Ovary (tissue), 9 donors: Measurements from ENCODE around the gene HK1. TPM values are rescaled to one million over a fixed set of nuclear protein-coding genes. Genes with fewer than 3 reads are reported as not detected.

Experiments used
- DNase-seq, 5 donors: peaks; one replicate each; pipeline ENCODE4 v3.0.0-alpha.2; 2019 to 2020
- H3K27ac ChIP-seq, 2 donors: fragments of 200-600 bp; one replicate each; pipeline versions ENCODE4 v1.5.1 to v1.8.0; 2019 to 2022
- H3K27me3 ChIP-seq: fragments of 200-600 bp; one replicate; pipeline ENCODE4 v1.8.0; 2022
- H3K36me3 ChIP-seq: fragments of 200-600 bp; sonication (generic); one replicate; pipeline ENCODE4 v1.5.1; 2019
- H3K4me1 ChIP-seq: one replicate; pipeline ENCODE4 v1.8.1; 2013; ENCODE audit warnings: mild to moderate bottlenecking, moderate library complexity; ENCODE audit not compliant: insufficient read depth
- H3K4me3 ChIP-seq: fragments of 200-600 bp; sonication (generic); one replicate; pipeline ENCODE4 v1.5.1; 2017
- H3K9me3 ChIP-seq, 2 donors: fragments of 200-600 bp in 1 of 2; sonication (generic) in 1 of 2; one replicate each; pipeline versions ENCODE4 v1.5.1 to v1.8.1; 2013 to 2019; ENCODE audit warnings: mild to moderate bottlenecking in 1 of 2, moderate library complexity in 1 of 2
- EP300 ChIP-seq: sonication (generic); formaldehyde crosslinking; IDR thresholded peaks from one replicate; pipeline ENCODE4 v1.6.1; 2017; ENCODE audit warnings: antibody characterized with exemption
- POLR2A ChIP-seq: fragments of 450-650 bp; IDR thresholded peaks from one replicate; pipeline ENCODE4 v1.6.1; 2017; ENCODE audit warnings: antibody characterized with exemption, mild to moderate bottlenecking, moderate library complexity
- WGBS, 3 donors: extraction: QIAGEN DNeasy Blood & Tissue Kit in 1 of 3; methylation state at CpG; one replicate each; pipeline versions ENCODE4 v1.1.5 to v1.1.7; 2013 to 2017; 5-methylcytosine and 5-hydroxymethylcytosine counted together
- intact Hi-C, 4 donors: fragments of 100-400 bp; cut with DNase I; formaldehyde crosslinking; loops; one replicate each; pipeline versions ENCODE4 v1.11.0 to v1.15.1; 2022 to 2023
- polyA plus RNA-seq, 2 donors: library from polyadenylated mRNA; stranded (reverse); fragments of 200-250 nt in 1 of 2; fragments of 350-450 nt in 1 of 2; fragmentation: Illumina TruSeq in 1 of 2; extraction: RNeasy Lipid Tissue Mini Kit (QIAGEN cat#74804) in 1 of 2; gene quantifications; one replicate each; pipeline ENCODE4 v1.2.3, GENCODE V29; 2013 to 2014
- total RNA-seq, 7 donors: library from RNA; depleted of rRNA in 2 of 7; stranded (reverse); fragments of >200 nt in 2 of 7; fragmentation: NEBNext Ultra II Directional in 3 of 7; extraction: Animal tissue kit (Norgen Biotek cat#: 25700) in 3 of 7; gene quantifications; one replicate each; pipeline versions ENCODE4 v1.1.0 to v1.2.4, GENCODE V29; 2016 to 2023
- TF ChIP-seq, protein P1 (sequence below), 3 donors: fragments of 450-650 bp in 2 of 3; fragments of 200-600 bp in 1 of 3; IDR thresholded peaks; one replicate each; pipeline versions ENCODE4 v1.5.1 to v1.8.0; 2016 to 2022; ENCODE audit warnings: antibody characterized with exemption in 3 of 3, mild to moderate bottlenecking in 1 of 3
- donor health status: DM: no; HTN: no; CAD: no; lungs with moderate emphysema.
- donor health status: DM: no; HTN: no; CAD: no.
- donor health status: Bipolar disorder and iron deficiency.
- donor health status: DM: yes; HTN: yes; CAD: no.
- donor health status: DM: no; HTN: no; CAD: no.
- donor health status: DM: yes; HTN: yes; CAD: no.

Gene HK1
- total and polyA plus RNA-seq, 9 donors, result 12.8 to 63.1 (median 35.8) TPM

GRCh38 chr10:69425041-69425440, 146.7 kb downstream of the HK1 start:
- H3K27me3 ChIP-seq, result no peaks in the 10 kb centered on the region
- DNase-seq, result no peak
- H3K36me3 ChIP-seq, result no peaks in the 10 kb centered on the region
- H3K27ac ChIP-seq, result no peak overlapping the region
- no peaks in the 10 kb centered on the region for H3K9me3 ChIP-seq
- intact Hi-C loops, result loop anchor here in 2 of 4 donors (5.0 to 10.0 kb wide), 2 partner anchors 82 to 220 kb away; no protein-coding TSS in a partner anchor
- H3K4me3 ChIP-seq, result no peak overlapping the region
- TF ChIP-seq, protein P1, sequence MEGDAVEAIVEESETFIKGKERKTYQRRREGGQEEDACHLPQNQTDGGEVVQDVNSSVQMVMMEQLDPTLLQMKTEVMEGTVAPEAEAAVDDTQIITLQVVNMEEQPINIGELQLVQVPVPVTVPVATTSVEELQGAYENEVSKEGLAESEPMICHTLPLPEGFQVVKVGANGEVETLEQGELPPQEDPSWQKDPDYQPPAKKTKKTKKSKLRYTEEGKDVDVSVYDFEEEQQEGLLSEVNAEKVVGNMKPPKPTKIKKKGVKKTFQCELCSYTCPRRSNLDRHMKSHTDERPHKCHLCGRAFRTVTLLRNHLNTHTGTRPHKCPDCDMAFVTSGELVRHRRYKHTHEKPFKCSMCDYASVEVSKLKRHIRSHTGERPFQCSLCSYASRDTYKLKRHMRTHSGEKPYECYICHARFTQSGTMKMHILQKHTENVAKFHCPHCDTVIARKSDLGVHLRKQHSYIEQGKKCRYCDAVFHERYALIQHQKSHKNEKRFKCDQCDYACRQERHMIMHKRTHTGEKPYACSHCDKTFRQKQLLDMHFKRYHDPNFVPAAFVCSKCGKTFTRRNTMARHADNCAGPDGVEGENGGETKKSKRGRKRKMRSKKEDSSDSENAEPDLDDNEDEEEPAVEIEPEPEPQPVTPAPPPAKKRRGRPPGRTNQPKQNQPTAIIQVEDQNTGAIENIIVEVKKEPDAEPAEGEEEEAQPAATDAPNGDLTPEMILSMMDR (IDR thresholded peaks at IDR 0.05), result no peak
- no peak for TF ChIP-seq EP300
- no peak for TF ChIP-seq POLR2A
- H3K4me1 ChIP-seq, result no peaks in the 10 kb centered on the region
- WGBS, 3 donors, result 92 to 94% (median 92%) methylated on average over 2 of the region's 2 CpGs

DNA sequence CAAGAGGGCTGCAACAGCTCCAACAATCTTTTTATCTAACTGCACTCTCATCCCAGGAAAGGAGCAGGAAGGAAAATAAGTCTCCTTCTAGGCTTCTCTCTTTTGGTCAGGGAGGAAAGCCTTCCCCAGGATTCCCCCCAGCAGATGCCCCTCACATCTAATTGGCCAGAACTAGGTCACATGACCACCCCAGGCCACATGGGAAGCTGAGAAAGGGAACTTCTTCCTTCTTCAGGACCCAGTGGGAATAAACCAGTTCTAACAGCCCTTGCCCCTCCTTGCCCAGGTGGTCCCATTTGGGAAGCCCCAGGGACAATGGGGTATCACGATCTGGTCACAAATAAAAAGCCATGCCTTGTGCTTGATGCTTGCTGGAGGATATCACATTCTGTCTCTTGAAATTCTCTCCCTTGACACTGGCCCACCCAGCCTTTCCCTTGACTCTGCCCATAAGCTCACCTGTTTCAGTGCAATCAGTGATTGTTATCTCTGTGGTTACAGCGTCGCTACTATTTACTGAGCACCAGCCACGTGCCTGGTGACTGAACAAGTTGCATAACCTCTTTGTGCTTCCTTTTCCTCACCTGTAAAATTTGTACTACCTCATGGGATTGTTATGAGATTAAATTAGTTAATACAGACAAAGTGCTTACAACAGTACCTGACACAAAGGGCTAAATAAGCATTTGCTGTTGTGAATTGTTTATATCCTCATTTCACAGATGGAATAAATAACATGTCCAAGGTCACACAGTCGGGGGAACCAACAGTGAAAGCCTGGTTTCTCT, 147.4 kb downstream of the HK1 start:
- H3K27ac ChIP-seq, result no peak overlapping the region

GRCh38 chr10:69426376-69426727, 148.1 kb downstream of the HK1 start:
- no peaks in the 10 kb centered on the region for H3K27me3 ChIP-seq
- no peaks in the 10 kb centered on the region for H3K9me3 ChIP-seq
- 73 to 93% (median 88%) methylated on average over 4 of the region's 4 CpGs for WGBS, 3 donors
- no peaks in the 10 kb centered on the region for H3K36me3 ChIP-seq
- H3K27ac ChIP-seq, result no peak overlapping the region
- intact Hi-C loops, result loop anchor here in 2 of 4 donors (5.0 to 10.0 kb wide), 2 partner anchors 81 to 218 kb away; no protein-coding TSS in a partner anchor
- H3K4me1 ChIP-seq, result no peaks in the 10 kb centered on the region
- TF ChIP-seq, protein P1 (IDR thresholded peaks at IDR 0.05), result no peak
- no peak for TF ChIP-seq POLR2A
- TF ChIP-seq EP300, result no peak
- H3K4me3 ChIP-seq, result no peak overlapping the region
- DNase-seq, result no peak

More for the DNA sequence above, 147.4 kb downstream of the HK1 start:
- Histone ChIP-seq H3K4me1 (no peaks in the 10 kb centered on the region), H3K4me3 (no peak overlapping the region), H3K27me3 (no peaks in the 10 kb centered on the region), H3K36me3 (no peaks in the 10 kb centered on the region), H3K9me3 (no peaks in the 10 kb centered on the region)
- TF ChIP-seq, protein P1 (IDR thresholded peaks at IDR 0.05), result no peak
- TF ChIP-seq POLR2A (no peak), EP300 (no peak)
- WGBS, 3 donors, result 69 to 71% (median 70%) methylated on average over 5 of the region's 5 CpGs
- no peak for DNase-seq
- intact Hi-C loops, result loop anchor here in 2 of 4 donors (5.0 to 10.0 kb wide), 2 partner anchors 82 to 219 kb away; no protein-coding TSS in a partner anchor

GRCh38 chr10:69428165-69428564, 149.9 kb downstream of the HK1 start:
- H3K27me3 ChIP-seq, result no peaks in the 10 kb centered on the region
- no peaks in the 10 kb centered on the region for H3K36me3 ChIP-seq
- H3K4me1 ChIP-seq, result no peaks in the 10 kb centered on the region
- DNase-seq, result no peak
- whole genome bisulfite sequencing, 3 donors, result 51 to 70% (median 55%) methylated on average over 8 of the region's 8 CpGs
- H3K27ac ChIP-seq, result no peak overlapping the region
- TF ChIP-seq POLR2A, result no peak
- no peak for TF ChIP-seq EP300
- TF ChIP-seq, protein P1 (IDR thresholded peaks at IDR 0.05), result no peak
- H3K9me3 ChIP-seq, result no peaks in the 10 kb centered on the region
- H3K4me3 ChIP-seq, result no peak overlapping the region
- intact Hi-C loops, result loop anchor here in 2 of 4 donors (5.0 to 10.0 kb wide), 2 partner anchors 79 to 217 kb away; no protein-coding TSS in a partner anchor
